ENCODE measurements around the gene CSNK2A1.
A peak's percentile ranks its signal among the peaks of the same experiment; 100 is the strongest.

The CSNK2A1 gene

GRCh38 chr20:563187-563586 lies 19.6 kb upstream of the CSNK2A1 start:
- DNase-seq: no peak

- no peak for DNase-seq
These were observed 18.8 kb upstream of the CSNK2A1 start for GRCh38 chr20:562232-562897.

- peak; percentile 90 for DNase-seq
These were observed 18.0 kb upstream of the CSNK2A1 start for GRCh38 chr20:561437-562231.

GRCh38 chr20:560680-561079 lies 17.1 kb upstream of the CSNK2A1 start:
- DNase-seq: no peak

- DNase-seq: no peak
These were observed 14.5 kb upstream of the CSNK2A1 start for GRCh38 chr20:558117-558516.

GRCh38 chr20:556984-557383 lies 13.4 kb upstream of the CSNK2A1 start:
- no peak for DNase-seq

GRCh38 chr20:555976-556385 lies 12.4 kb upstream of the CSNK2A1 start:
- no peak for DNase-seq

- no peak for DNase-seq
These were observed 7.0 kb upstream of the CSNK2A1 start for GRCh38 chr20:550611-551010.

GRCh38 chr20:549722-550496 lies 6.3 kb upstream of the CSNK2A1 start:
- DNase-seq: no peak

- DNase-seq: no peak
These were observed 5.3 kb upstream of the CSNK2A1 start for GRCh38 chr20:548906-549305.

GRCh38 chr20:547394-547793 lies 3.8 kb upstream of the CSNK2A1 start:
- no peak for DNase-seq

GRCh38 chr20:546353-546752 lies 2.8 kb upstream of the CSNK2A1 start:
- no peak for DNase-seq

GRCh38 chr20:544153-544725 lies 649 bp upstream of the CSNK2A1 start:
- DNase-seq: no peak

GRCh38 chr20:542777-543368 lies 717 bp downstream of the CSNK2A1 start:
- no peak for DNase-seq

- no peak for DNase-seq
These were observed 3.0 kb downstream of the CSNK2A1 start for GRCh38 chr20:540391-541201.

GRCh38 chr20:539848-540247 lies 3.7 kb downstream of the CSNK2A1 start:
- no peak for DNase-seq

- DNase-seq: no peak
These were observed 4.4 kb downstream of the CSNK2A1 start for GRCh38 chr20:539191-539590.

- no peak for DNase-seq
These were observed 5.6 kb downstream of the CSNK2A1 start for GRCh38 chr20:537983-538382.

GRCh38 chr20:536426-537010 lies 7.1 kb downstream of the CSNK2A1 start:
- no peak for DNase-seq

- no peak for DNase-seq
These were observed 7.6 kb downstream of the CSNK2A1 start for GRCh38 chr20:535958-536357.

GRCh38 chr20:533526-533925 lies 10.1 kb downstream of the CSNK2A1 start:
- no peak for DNase-seq

GRCh38 chr20:532530-532929 lies 11.1 kb downstream of the CSNK2A1 start:
- no peak for DNase-seq
